Hindlimb muscle (tissue), 1 donor: ENCODE results near the gene CD300C. TPM values are rescaled to one million over a fixed set of nuclear protein-coding genes. Genes with fewer than 3 reads are reported as not detected.
"Not testable (repeated sequence)": the region's sequence is repeated elsewhere in the genome, so short reads cannot be mapped to it uniquely, and the experiment has no call there.

Experiments used
- DNase-seq: peaks from one replicate; pipeline ENCODE4 v3.0.0-alpha.2; 2013
- polyA plus RNA-seq: library from polyadenylated mRNA; unstranded; fragments of 120-200 nt; gene quantifications from one replicate; pipeline ENCODE4 v1.2.1, GENCODE V29; 2013; ENCODE audit not compliant: insufficient read length

CD300C gene
- polyA plus RNA-seq, 1 donor, result 1.0 TPM

GRCh38 chr17:74530831-74531150, 15.1 kb downstream of the CD300C start:
- DNase-seq, result no peak

DNA sequence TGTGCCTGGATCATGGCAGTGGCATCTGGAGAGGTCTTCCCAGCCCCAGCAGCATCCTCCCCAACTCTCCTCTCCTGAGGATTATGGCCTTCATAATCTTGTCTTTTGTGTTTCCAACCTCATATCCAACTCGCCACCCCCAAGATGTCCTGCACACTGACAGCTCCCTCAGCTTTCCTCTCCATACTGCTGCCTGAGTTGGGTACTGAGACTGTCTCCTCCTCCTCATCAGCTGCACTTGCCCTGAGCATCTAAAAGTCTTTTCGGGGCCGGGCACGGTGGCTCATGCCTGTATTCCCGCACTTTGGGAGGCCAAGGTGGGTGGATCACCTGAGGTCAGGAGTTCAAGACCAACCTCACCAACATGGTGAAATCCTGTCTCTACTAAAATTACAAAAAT, 16.7 kb downstream of the CD300C start:
- no peak for DNase-seq

DNA sequence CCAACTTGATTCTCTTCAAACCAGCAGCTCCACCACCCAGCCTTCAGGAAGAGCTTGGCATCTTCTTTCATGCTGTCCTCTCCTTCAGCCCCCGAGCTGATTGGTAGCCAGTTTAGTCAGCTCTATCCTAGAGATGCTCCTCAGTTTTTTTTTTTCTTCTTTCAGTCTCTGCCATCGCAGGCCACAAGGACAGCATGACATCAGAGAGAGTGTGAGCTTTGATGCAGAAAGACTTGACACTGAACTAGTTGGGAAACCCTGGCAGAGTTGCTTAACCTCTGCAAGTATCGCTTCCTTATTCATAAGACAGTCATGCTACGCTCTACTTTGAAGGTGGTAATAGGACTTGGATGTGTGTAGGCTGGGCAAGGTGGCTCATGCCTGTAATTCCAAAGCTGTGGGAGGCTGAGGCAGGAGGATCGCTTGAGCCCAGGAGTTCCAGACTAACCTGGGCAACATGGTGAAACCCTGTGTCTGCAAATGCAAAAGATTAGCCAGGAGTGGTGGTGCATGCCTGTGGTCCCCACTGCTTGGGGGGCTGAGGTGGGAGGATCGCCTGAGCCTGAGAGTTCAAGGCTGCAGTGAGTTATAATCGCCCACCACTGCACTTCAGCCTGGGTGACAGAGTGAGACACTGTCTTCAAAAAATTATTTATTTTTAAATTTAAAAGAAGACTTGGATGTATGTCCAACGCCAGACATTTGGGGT, 17.3 kb downstream of the CD300C start:
- DNase-seq, result no peak

- no peak for DNase-seq
These were observed 18.2 kb downstream of the CD300C start for GRCh38 chr17:74527756-74528155.

- DNase-seq, result no peak
These were observed 18.8 kb downstream of the CD300C start for GRCh38 chr17:74527081-74527480.

DNA sequence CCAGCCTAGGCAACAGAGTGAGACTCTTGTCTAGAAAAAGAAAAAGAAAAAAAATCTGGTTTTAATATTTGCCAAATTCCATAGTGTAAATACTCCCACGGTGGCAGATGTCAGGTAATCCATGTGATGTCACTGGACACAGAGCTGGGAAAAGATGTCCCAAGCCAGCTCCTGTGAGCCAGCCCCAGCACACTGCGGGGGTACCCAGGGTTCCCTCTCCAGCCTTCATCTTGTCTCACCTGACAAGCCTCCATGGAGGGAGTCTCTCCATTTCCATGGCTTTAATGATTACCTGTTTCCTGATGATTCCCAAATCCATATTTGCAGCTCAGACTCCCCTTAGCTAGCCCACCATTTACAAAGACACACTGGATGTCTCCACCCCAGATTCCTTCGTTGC, 19.2 kb downstream of the CD300C start:
- DNase-seq, result no peak

DNA sequence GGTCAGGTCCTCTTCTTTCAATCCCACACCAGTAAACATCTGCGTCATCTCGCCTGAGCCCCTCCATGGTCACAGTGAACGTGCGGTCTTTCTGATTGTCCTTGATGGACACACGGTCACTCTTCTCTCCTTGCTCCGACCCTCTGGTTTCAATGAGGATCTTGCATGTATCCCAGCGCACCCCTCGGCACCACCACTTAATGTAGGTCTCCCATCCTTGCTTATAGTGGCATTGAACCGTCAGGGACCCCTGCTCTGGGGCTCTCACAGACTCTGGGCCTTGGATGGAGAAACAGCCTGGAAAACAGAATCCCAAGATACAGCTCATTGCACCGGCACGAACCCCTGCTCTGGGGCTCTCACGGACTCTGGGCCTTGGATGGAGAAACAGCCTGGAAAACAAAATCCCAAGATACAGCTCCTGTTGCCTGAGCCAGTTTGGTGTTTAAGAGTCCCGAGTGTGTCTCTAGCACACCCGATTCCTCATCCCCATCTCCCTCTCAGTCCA, 20.1 kb downstream of the CD300C start:
- DNase-seq, result no peak

GRCh38 chr17:74525465-74525725, 20.5 kb downstream of the CD300C start:
- DNase-seq, result no peak

- DNase-seq, result no peak
These were observed 21.1 kb downstream of the CD300C start for GRCh38 chr17:74524653-74525464.

- DNase-seq, result no peak
These were observed 22.6 kb downstream of the CD300C start for GRCh38 chr17:74523308-74523707.

- DNase-seq, result no peak
These were observed 23.4 kb downstream of the CD300C start for GRCh38 chr17:74522381-74523105.

- no peak for DNase-seq
These were observed 24.2 kb downstream of the CD300C start for GRCh38 chr17:74521701-74522201.

GRCh38 chr17:74520790-74521480, 25.0 kb downstream of the CD300C start:
- no peak for DNase-seq

GRCh38 chr17:74520016-74520434, 25.9 kb downstream of the CD300C start:
- DNase-seq, result no peak

- DNase-seq, result not testable (repeated sequence)
These were observed 27.4 kb downstream of the CD300C start for GRCh38 chr17:74518413-74518981.

GRCh38 chr17:74516561-74517328, 29.2 kb downstream of the CD300C start:
- no peak for DNase-seq

- no peak for DNase-seq
These were observed 30.0 kb downstream of the CD300C start for GRCh38 chr17:74515941-74516340.

GRCh38 chr17:74514632-74515334, 31.1 kb downstream of the CD300C start:
- DNase-seq, result no peak

GRCh38 chr17:74513987-74514631, 31.8 kb downstream of the CD300C start:
- no peak for DNase-seq

- DNase-seq, result no peak
These were observed 33.3 kb downstream of the CD300C start for GRCh38 chr17:74512624-74513091.
